HG02763 (cell line): Measurements from ENCODE around the gene RNF187.

Experiments
- ATAC-seq: cut with Tn5 transposase; IDR thresholded peaks from one replicate; pipeline ENCODE4 v1.9.1; 2021; ENCODE audit warnings: mild to moderate bottlenecking, moderate library complexity; ENCODE audit not compliant: unreplicated experiment

The RNF187 gene

DNA sequence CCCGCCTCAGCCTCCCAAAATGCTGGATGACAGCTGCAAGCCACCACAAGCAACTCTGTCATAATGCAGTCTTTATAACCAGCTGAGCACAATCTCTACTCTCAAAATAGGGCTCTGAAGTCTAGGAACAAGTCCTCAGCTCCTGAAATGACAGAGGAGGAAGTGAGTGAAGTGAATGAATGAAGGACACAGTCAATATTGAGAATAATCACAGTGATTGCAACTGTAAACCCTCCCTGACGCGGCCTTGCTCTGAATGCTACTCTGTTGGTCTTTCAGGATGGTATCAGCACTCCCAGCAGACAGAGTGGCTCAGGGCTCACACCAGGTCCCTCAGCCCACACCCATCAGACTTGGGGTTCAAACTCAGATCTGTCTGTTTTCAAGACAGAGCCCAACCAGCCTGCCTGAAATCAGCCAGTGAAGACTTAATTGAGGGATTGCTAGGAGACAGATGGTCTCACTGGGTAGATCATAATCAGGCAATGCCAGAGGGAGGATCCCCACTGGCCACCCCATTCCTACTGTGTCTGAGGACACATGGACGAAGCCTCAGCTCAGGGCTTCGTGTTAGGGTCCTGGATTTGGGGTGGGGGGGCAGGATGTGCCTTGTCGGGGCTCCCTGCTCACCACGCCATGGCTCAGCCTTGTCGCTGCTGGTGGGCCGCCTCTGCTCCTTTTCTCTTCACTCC is 20.9 kb downstream of the RNF187 start:
- no peak for ATAC-seq

DNA sequence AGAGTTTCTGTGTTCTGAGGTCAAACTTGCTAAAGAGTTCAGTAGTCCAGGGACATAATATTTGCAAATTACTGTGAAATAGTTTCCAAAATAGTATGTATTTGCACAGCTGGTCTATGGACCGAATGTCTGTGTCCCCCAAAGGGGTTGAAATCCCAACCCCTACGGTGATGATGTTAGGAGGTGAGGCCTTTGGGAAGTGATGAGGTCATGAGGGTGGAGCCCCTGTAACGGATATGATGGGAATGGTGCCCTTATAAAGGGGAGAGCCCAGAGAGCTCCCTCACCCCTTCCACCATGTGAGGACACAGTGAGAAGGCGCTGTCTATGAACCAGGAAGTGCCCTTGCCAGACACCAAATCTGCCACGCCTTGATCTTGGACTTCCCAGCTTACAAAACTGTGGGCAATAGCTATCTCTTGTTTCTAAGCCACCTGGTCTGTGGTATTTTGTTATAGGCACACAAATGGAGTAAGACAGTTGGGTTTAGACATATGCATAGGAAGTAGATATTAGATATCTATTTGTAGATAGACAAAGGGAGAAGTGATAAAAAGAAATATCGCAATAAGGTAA is 21.7 kb downstream of the RNF187 start:
- no peak for ATAC-seq

DNA sequence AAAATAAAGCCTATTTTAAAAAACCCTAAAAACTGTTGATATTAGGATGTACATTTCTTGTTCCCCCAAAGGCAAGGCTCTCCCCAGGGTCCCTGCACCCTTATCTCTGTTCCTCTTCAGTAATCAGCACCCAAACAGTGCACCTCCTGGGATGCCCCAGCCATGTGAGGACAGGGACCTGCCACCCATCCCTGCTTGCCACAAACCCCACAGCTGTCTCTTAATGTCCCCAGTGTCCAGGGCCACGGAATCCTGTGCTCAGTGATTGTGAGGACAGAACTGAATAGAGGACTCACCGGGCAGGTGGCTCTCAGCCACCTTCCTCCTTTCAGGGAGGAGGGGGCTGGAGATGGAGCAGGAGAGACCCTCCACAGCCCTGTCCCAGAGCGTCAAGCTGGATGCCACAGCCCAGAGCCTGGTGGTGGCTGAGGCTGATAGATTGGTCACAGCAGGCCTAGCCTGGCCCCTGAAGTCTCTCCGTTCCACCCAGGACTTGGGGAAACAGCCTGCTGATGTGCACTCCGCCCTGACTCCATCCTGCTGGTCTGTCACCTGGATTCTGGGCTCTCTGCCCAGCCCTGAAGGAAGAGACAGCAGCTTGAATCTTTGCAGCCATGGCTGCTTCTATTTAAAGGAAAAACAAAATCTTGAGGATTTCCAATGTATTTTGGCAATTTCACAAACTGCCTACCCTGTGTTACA is 23.1 kb downstream of the RNF187 start:
- no peak for ATAC-seq

DNA sequence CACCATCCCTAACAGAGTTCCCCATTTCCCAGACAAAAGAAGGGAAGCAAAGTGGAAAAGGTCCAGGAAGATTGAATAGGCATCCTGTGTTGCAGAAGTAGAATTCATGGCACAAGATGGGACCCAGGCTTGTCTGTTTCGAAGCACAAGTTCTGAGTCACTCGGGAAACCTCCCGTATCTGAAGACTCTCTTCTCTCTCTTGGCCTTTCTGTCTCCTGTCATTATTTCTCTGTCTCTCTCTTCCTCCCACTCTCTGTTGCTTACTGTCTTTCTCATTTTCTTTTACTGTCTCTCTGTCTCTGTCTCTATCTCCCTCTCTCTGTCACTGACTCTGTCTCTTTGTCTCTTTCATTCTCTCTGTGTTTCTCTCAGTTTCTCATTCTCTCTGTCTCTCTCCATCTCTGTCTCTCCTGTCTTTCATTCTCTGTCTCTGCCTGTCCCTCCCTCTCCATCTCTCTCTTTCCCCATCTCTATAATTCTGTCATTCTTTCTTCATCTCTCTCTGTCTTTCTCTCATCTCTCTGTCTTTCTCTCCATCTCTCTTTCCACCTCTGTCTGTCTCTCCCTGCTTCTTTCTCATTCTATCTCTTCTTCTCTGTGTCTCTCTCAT is 23.7 kb downstream of the RNF187 start:
- ATAC-seq, result no peak

DNA sequence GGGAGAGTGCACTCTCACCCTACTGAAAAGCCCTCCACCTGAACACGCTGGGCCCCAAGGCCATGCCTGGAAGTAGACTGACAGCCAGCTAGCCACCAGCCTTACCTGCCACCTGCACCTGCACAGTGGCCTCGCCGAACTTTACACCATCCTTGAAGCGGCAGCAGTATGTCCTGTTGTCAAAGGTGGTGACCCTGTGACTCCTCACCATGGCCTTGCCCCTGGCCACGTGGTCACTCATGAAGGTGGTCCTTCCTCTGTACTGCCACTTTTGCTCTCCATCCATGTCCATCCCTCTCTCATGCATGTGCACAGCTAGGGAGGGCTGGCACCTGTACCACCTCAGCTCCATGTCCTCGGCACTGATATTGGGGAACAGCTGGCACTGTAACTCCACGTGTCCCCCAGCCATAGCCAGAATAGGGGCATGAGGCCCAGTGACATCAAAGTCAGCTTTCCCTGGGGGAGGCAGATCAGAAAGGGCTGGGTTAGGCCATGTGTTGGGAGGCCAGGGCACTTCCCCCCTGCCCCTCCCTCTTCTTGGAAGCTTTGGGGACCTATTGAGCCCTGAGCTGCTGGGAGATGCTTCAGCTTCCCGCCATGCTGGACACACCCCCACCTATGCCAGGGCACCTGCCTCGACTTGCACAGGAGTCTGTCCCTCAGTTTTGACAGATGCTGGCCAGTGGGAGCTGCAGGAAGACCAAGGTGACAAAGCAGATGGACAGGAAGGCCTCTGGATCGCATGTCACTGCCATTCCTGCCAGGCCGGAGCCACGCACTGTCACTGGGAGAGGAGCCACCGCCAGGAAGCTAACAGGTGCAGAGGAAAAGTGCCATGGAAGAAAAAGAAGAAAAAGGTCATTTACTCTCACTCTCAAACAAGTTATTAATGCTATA is 24.6 kb downstream of the RNF187 start:
- ATAC-seq, result no peak

DNA sequence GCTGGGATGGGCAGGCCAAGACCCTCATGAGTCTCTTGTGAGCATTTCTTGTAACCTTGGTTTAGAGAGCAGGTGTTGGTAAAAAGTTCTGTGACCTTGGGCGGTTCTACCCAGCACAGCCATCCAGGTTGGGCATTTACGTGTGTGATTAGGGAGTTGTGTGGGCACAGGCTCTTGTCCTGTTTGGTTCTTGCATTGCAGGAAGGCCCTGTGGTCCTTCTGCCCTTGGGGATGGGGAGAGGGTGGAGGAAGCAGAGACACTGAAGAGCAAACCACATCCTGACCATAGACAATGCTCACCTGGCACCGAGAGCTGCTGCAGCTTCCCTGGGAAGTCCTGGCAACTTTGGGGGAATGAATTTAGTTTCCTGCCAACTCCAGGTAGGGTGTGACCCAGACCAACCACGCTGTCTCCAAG is 25.6 kb downstream of the RNF187 start:
- no peak for ATAC-seq

DNA sequence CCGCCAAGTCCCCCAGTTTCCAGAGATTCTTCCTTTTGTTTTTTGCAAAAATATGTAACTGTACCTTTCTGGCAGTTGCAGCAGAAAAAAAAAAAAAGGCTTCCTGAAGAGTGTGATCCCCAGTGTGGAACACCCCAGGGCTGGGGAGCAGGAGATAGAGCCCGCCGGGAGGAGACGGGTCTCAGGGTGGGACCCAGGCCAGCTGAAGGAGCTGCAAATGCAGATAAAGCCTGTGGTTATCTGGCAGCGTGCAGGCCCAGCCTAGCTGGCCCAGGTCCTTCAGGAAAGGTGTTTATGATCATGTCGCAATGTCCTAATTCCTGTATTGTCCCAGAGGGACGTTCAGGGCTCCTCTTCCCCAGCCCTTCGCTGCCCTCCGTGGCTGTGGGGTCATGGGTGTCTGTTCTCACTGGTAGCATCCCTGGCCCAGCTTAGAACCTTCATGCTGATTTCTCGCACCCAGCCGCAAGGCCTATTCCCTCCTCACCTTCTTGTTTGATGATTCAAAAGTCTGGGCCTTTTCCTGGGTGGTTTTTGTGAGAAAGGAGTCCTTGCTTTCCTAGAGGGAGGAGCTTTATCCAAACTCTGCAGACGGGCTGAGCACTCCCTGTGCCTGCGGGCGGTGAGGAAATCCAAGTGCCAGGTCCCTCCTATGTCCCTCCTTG is 26.2 kb downstream of the RNF187 start:
- ATAC-seq, result no peak

DNA sequence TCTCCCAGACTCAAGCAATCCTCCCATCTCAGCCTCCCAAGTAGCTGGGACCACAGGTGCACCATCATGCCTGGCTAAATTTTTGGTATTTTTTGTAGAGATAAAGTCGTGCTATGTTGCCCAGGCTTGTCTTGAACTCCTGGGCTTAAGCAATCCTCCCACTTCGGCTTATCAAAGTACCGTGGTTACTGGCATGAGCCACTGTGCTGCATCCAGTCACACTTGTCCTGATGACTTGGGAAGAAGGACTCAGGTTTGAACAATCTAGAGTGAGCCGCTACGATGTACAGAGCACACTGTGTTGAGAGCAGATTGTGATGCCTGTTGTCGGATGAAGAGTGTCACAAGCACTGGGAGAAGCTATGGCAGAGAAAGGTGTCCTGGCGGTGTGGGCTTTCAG is 27.2 kb downstream of the RNF187 start:
- no peak for ATAC-seq

DNA sequence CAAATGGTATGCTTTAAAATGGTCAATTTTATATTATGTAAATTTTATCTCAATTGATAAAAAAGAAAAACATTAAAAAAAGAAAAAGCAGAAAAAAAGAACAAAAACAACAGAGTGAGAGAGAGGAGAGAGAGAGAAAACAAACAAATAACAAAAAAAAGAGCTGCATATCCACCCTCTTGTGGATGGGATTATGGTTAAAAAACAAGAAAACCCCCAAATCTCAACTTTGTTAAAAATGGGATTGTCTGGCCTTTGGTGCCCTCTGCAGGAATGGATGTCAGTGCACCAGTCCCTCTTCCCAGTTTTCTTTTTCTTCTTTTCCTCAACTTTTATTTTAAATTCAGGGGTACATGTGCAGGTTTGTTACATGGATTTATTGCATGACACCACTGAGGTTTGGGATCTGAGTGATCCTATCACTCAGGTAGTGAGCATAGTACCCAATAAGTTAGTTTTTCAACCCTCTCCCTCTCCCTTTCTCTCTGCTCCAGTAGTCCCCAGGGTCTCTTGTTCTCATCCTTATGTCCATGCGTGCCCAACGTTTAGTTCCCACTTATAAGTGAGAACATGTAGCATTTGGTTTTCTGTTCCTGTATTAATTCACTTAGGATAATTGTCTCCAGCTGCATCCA is 28.1 kb downstream of the RNF187 start:
- ATAC-seq, result no peak

DNA sequence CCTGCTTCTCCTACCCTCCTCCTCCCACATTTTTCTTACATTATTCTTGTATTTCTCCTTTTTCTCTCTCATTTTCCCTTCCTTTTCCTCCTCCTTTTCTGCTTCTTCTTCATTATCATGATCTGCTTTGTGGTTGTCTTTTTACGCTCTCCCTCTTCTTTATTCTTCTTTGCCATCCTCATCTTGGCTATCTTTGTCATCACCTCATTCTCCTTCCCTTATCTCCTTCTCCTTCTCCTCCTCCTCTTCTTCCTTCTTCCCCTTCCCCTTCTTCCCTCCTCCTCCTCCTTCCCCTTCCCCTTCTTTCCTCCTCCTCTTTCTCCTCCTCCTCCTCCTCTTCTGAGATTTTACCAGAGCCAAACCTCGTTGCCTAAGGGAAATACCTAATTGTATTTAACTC is 30.5 kb downstream of the RNF187 start:
- ATAC-seq, result no peak

DNA sequence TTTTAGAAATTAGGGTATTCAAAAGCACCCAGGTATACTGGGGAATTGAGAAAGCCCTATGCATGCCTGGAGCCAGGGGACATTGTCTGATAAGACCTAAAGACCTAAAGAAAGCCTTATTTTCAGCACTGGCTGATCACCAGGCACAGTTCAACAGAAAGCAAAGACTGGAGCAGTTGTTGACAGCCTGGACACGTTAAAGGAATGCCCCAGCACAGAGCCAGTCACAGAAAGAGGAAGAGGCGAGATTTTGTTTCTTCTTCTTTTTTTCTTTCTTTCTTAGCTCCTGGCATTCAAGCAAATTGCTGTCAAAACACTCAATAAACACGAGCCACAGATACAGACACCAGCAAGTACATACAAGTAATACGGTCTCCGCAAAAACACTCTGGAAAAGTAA is 40.4 kb downstream of the RNF187 start:
- no peak for ATAC-seq

DNA sequence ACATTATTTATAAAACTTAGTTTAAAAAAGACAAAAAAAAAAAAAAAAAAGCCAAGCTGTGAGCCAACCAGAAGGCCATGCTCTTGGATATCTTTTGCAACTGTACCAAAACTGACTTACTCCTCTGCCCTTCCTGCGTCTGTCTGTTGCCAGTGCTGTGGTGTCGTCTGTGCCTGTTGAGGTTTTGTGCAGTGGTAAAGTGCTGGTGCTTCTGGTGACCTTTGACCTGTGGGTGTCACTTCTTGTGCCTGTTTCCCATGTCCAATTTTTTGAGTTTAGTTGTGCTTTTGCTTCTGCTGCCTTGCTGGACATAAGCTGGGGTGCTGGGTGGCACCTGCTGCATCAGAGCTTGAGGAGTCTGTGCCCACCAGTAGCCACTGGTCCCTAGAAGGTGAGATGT is 41.4 kb downstream of the RNF187 start:
- no peak for ATAC-seq

DNA sequence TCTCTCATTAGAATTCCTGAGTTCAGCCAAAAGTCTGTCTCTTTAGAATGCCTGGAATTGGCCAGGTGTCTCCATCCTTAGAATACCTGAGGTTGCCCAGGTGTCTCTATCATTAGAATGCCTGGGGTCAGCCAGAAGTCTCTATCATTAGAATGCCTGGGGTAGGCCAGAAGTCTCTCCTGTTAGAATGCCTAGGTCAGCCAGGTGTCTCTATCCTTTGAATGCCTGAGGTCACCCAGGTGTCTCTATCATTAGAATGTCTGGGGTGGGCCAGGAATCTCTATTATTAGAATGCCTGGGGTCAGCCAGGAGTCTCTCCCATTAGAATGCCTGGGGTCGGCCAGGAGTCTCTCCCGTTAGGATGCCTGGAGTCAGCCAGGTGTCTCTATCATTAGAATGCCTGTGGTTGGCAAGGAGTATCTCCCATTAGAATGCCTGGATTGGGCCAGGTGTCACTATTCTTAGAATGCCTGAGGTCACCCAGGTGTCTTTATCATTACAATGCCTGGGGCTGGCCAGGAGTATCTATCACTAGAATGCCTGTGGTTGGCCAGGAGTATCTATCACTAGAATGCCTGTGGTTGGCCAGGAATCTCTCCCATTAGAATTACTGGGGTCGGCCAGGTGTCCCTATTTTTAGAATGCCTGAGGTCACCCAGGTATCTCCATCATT is 43.0 kb downstream of the RNF187 start:
- ATAC-seq, result no peak

DNA sequence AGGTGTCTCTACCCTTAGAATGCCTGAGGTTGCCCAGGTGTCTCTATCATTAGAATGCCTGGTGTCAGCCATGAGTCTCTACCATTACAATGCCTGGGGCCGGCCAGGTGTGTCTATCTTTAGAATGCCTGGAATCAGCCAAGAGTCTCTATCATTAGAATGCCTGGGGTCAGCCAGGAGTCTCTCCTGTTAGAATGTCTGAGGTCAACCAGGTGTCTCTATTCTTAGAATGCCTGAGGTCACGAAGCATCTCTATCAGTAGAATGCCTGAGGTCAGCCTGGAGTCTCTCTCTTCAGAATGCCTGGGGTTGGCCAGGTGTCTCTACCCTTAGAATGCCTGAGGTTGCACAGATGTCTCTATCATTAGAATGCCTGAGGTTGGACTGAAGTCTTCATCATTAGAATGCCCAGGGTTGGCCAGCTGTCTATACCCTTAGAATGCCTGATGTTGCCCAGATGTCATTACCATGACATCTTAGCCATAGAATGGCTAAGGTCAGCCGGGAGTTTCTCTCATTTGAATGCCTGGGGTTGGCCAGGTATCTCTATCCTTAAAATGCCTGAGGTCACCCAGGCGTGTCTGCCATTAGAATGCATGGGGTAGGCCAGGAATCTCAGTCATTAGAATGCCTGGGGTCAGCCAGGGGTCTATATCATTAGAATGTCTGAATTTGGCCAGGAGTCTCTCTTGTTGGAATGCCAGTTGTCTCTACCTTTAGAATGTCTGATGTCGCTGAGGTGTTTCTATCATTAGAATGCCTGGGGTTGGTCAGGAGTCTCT is 44.0 kb downstream of the RNF187 start:
- no peak for ATAC-seq

DNA sequence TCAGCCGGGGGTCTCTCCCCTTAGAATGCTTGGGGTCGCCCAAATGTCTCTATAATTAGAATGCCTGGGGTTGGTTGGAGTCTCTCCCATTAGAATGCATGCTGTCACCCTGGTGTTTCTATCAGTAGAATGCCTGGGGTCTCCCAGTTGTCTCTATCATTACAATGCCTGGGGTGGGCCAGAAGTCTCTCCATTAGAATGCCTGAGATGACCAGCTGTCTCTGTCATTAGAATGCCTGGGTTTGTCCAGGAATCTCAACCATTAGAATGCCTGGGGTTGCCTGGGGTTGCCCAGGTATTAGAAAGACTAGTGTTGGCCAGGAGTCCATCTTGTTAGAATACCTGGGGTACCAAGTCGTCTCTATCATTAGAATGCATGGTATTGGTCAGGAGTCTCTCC is 51.6 kb downstream of the RNF187 start:
- no peak for ATAC-seq

DNA sequence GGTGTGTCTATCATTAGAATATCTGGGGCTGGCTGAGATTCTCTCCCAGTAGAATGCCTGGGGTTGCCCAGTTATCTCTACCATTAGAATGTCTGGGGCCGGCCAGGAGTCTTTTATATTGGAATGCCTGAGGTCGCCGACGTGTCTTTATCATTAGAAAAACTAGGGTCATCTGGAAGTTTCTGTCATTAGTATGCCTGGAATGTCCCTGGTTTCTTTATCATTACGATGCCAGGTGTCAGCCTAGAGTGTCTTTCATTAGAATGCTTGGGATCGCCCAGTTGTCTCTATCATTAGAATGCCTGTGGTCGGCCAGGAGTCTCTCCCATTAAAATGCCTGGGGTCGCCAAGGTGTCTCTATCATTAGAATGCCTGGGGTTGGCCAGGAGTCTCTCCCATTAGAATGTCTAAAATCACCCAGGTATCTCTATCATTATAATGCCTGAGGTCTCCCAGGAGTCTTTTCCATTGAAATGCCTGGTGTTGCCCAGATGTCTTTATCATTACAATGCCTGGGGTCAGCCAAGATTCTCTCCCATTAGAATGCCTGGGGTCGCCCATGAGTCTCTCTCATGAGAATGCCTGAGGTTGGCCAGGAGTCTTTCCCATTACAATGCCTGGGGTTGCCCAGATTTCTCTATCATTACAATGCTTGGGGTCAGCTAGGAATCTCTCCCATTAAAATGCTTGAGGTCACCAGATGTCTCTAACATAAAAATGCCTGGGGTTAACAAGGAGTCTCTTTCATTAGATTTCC is 53.2 kb downstream of the RNF187 start:
- ATAC-seq, result no peak

DNA sequence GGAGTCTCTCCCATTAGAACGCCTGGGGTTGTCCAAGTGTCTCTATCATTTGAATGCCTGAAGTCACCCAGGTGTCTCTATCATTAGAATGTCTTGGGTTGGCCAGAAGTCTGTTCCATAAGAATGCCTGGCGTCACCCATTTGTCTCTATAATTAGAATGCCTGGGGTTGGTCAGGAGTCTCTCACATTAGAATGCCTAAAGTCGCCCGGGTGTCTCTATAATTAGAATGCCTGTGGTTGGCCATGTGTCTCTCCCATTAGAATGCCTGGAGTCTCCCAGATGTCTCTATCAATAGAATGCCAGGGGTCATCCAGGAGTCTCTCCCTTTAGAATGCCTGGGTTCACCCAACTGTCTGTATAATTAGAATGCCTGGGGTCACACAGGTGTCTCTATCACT is 54.5 kb downstream of the RNF187 start:
- ATAC-seq, result no peak

DNA sequence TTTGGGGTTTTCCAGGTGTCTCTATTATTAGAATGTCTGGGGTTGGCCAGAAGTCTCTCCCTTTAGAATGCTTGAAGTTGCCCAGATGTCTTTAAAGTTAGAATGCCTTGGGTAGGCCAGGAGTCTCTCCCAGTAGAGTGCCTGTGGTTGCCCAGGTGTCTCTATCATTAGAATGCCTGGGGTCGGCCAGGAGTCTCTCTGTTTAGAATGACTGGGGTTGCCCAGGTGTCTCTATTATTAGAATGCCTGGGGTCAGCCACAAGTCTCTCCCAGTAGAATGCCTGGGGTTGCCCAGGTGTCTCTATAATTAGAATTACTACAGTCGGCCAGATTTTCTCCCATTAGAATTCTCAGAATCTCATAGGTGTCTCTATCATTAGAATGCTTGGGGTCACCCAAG is 55.2 kb downstream of the RNF187 start:
- ATAC-seq, result no peak
